ENCODE measurements around the gene BRCC3.
"Not testable (repeated sequence)": the region's sequence is repeated elsewhere in the genome, so short reads cannot be mapped to it uniquely, and the experiment has no call there.

BRCC3 gene

DNA sequence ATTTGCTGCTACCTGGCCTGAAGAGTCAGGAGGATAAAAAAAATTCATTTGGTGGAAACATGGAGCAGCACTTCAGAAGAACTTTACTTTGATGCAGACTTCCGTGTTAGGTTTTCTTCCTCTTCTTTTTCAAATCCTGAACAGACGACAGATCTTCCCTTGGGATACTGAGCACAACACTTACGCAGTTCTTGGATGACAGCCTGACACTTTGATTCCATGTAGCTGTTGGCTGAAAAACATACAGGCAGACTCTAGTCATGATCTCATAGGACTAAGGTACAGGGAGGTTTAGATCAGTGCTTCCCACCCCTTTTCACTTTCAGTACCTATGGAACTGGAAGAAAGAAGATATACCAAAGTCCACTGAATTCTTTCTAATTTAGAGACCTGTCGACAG lies 9.5 kb upstream of the BRCC3 start:
- no peak for DNase-seq

GRCh38 chrX:155065035-155065734 lies 6.1 kb upstream of the BRCC3 start:
- DNase-seq, result no peak

DNA sequence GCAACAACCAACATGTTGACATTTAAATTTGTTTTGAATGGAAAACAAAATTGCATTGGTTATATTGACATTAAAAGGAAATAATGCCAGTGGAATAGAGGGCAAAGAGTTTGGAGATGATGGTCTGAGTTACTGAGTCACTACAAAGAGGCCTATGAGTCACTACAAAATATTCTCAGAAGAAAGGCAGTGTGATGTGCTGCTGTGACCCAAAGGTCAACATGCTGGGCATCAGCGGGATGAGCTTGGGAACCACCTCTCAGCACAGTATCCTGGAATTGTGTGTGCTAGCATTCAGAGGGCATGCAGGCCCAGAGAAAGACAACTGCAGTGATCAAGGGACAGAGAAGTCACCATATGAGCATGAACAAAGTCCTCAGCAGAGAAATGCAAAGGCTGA lies 3.1 kb upstream of the BRCC3 start:
- DNase-seq, result no peak

GRCh38 chrX:155069414-155069813 lies 1.9 kb upstream of the BRCC3 start:
- DNase-seq, result no peak

DNA sequence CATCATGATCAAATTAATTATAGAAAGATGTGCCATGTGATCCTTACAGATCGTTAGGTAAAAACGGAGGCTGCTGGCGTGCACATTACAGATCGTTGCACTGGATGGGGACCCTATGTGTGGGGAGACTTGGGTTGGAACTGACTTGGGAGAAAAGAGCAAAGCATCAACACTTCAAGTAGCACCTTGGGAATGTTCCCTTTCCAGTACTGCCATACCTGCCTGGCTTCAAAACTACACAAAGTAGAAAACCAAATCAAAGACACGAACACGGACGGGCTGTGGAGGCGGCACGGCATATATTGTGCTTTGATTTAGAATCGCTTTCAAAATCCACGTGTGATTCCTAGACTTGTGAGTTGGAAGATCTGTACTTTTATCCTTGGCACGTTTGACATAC lies 1.3 kb upstream of the BRCC3 start:
- no peak for DNase-seq

DNA sequence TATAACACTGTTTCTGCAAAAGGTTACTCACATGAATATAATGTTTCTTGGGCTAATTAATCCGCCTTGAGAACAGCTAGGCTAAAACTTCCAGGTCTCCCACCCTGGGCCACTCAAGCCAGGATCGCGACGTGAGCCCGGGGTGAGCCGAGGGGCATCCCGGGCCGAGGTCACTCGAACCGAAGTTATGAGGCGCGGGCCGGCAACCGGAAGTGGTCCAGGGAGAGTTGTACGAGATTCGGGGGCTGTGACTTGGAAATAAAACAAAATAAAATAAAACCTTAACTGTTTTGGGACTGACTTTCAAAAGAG lies 689 bp upstream of the BRCC3 start:
- no peak for DNase-seq

- DNase-seq, result peak; percentile 7
These were observed 479 bp downstream of the BRCC3 start for GRCh38 chrX:155071694-155072280.

GRCh38 chrX:155086202-155086840 lies 15.0 kb downstream of the BRCC3 start:
- peak; percentile 53 for DNase-seq

DNA sequence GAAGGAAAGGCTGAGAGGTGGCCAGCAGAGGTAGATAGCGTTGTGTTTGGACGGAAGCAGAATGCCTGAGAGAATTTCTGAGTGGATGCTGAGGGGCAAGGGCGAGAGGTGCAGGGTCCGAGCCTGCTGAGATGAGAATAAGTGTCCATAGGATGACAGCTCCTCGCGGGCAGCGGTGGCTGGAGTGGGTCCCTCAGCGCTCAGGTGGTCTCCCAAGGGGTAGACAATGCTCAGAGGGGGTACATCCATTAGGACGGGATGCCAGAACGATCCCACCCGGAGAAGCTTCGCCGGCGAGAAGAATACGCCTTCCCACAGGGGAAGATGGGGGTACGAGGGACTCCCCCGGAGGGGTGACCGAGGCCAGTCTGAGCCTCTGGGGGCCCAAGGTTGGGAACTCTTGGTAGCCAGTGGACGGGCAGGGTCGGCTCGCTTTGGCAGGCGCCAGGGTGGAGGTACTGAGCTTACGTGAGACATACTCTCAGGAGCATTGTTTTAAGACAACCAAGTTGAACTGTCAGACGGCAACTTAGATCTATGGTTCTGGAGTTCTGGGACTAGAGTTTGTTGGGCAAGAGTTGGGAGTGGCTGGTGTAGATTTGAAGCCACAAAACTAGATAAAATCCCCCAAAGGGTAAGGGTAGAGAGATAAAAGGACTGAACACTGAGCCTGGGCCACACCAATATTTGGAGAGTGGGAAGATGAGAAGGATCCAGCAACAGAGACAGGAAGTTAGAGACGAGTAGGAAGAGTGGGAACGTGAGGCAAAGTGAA lies 15.8 kb downstream of the BRCC3 start:
- DNase-seq, result no peak

DNA sequence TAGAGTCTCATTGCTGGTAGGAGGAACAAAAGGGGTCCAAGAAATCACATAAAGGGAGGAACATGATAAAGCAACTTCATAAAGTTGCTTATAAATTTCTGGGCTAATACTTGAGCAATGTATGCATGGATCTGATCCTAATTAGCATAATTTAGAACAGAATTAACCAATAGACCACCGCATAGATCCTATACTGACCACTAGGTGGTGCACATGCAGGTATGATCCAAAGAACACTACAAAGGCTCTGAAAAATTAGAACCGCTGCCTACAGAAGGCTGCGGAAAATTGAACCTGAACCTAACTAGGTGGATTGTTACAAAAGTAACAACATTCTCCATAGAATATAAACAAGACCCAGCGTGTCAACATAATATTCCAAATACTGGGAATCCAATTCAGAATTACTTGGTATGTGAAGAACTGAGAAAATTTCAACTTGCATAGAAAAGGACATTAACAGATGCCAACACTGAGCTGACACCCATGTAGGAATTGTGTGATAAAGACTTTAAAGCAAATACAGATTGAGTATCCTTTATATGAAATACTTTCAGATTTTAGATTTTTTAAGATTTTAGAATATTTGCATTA lies 23.3 kb downstream of the BRCC3 start:
- DNase-seq, result peak; percentile 59

DNA sequence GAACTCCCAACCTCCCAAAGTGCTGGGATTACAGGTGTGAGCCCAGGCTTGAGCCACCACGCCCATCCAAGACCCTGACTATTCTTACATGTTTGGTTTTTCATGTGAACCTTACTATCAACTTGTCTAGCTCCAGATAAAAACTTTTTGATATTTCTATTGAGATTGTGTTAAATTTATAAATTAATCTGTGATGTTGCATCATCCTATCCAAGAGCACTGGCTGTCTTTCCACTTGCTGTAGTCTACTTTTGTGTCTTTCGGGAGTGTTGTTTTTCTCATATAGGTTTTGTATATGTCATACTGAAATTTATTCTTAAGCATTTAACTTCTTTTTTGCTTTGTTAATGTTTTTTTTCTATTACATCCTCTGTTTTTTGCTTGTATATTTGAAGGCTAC lies 34.6 kb downstream of the BRCC3 start:
- no peak for DNase-seq

DNA sequence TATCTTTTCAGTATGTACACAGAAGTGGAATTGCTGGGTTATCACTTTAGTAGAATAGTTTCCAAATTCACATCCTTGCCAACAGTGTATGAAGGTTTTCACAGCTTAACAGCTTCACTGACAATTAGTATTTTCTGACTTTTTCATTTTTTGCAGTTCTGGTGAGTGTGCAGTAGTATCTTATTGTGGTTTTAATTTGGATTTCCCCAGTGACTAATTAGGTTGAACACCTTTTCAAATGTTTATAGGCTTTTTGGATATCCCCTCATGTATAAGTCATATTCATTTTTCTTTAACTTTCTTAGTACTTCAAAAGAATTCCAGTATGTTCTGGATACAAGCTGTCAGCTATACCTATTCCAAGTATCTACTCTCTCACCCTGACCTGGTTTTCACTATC lies 37.1 kb downstream of the BRCC3 start:
- no peak for DNase-seq

DNA sequence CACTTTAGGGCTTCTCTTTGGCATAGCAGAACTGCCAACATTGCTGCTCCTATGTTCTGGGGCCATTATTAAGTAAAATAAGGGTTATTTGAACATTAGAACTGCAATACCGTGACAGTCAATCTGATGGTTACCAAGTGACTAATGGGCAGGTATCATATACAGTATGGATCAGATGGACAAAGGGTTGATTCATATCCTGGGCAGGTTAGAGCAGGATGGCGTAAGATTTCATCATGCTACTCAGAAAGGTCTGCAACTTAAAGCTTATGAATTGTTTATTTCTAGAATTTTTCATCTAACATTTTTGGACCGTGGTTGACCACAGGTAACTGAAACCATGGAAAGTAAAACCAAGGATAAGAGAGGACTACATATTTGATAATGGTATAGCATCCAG lies 40.9 kb downstream of the BRCC3 start:
- DNase-seq, result no peak

DNA sequence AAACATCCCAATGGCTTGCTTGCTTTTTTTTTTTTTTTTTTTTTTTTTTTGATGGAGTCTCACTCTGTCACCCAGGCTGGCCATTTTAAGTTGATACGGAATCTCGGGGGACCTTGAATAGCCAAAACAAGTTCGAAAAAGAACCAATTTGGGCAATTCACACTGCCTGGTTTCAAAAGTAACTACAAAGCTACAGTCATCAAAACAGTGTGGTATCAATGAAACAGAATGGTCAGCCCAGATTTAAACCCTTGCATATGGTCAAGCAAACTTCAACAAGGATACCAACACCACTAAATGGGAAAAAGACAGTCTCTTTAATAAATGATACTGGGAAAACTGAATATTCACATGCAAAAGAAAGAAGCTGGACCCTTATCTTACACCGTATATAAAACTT lies 41.8 kb downstream of the BRCC3 start:
- DNase-seq, result no peak

DNA sequence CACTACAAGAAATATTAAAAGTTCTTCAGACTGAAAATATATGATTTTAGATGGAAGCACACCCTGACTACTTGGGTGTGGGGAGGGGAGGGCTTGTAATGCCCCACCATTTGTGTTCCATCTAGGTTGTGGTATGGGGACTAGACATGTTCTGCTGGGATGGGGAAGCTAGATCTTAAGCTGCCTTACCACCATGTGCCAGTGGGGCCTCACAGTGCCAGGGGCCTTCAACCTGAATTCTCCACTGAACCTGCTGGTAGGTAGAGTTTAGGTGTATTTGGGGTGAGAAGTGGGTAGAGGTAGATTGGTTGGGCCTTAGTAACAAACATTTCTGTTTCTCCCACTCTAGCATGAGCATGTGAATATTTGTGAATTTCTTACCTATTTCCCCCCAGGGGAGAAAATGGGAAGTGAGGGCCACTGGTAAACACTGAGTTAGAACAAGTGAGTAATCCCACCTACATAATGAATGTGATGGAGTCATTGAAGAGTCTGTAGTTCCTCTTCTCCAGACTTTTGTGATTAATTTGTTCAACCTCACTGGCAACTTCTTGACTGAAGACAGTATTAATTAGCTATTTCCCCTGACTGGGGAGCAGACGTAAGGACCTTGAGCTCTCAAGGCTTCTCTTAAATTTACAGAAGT lies 44.0 kb downstream of the BRCC3 start:
- DNase-seq, result no peak

- no peak for DNase-seq
These were observed 56.2 kb downstream of the BRCC3 start for GRCh38 chrX:155127465-155127864.

DNA sequence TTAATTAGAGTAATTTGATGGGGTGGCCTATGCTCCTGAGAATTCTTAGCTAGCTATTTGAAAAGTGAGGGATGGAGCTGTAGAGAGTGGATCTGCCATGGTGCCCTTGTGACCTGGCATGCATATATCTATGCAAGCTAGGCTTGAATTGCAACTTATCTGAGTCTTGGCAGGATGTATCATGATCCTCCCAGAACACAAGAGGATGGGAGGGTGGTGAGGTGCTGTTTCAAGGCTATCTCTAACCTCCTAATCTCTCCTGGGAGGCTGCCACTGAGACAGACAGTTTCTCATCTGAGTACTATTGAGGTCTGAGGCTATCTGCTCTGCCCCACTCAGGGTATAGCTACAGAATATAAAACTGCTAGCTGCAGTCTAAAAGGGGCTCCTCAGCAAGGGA lies 56.6 kb downstream of the BRCC3 start:
- no peak for DNase-seq

DNA sequence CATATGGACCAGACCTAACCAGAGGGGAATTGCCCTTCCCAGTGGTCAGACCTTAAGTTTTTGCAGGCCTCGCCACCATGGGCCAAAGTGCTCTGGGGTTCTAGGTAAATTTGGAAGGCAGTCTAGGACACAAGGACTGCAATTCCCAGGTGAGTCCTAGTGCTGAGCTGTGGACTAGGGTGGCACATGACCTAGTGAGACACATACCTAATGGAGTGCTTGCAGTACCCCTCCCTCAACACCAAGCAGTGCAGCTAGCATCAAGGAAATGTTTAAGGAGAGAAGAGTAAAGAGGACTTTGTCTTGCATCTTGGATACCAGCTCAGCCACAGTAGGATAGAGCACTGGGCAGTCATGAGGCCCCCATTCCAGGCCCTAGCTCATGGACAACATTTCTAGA lies 60.8 kb downstream of the BRCC3 start:
- no peak for DNase-seq

GRCh38 chrX:155134255-155134654 lies 62.9 kb downstream of the BRCC3 start:
- no peak for DNase-seq

DNA sequence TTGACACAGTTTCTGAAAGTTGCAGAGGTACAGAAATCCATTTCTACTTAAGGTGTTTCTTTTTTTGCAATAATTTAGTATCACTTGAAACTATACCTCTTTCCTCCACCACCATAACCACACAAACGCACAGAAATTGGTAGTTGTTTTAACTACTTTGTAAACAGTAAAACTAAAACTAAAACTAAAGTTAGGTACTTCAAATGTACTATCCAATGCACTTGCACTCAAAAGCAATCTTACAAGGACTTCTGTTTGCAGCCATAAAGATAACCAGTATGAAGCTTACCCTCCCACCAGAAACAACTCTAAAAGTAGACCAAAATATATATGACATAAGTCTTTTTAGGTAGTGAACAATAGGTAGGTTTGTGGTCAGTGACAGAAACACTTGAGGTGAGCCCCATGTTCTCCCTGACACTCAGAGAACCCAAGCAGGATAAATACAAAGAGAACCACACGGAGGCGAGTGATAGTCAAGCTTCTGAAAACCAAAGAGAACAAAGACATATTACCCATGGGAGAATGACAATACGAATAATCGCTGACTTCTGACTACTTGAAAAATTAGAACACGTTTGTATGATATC lies 72.7 kb downstream of the BRCC3 start:
- no peak for DNase-seq

- DNase-seq, result no peak
These were observed 73.6 kb downstream of the BRCC3 start for GRCh38 chrX:155144926-155145325.

DNA sequence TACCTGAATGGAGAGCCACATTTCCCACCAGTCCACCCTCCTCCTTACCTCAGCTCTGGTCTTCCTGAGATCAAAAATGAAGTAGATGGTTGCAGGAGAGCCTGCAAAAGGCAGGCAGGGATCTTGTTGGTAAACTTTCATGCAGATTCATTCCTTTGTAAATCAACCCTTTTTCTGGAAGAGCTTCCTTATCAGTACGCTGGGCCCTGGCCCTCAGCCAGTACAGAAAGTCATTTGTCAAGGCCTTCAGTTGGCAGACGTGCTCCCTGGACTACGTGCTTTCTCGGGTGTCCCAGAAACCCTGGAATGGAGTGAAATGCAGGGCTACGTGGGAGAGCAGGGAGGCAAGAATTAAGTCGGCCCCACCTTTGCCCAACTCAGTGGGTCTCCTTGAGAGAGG lies 76.3 kb downstream of the BRCC3 start:
- DNase-seq, result not testable (repeated sequence)

GRCh38 chrX:155148166-155148565 lies 76.9 kb downstream of the BRCC3 start:
- DNase-seq, result not testable (repeated sequence)

All from CD4-positive, alpha-beta T cell treated with Interleukin-12 subunit alpha and Interleukin-12 subunit beta, for 1 hour (primary cell).